Activated T-helper 1 cell treated with anti-CD3 and anti-CD28 coated beads, Interleukin-12 subunit alpha, Interleukin-12 subunit beta, Interleukin-2, Interleukin-4 antibody, amounts not matched to agents 30 ng/mL and 10 ng/mL and 1 ng/mL, durations not matched to agents 14 hours and 24 hours and 36 hours (primary cell): ENCODE data around the gene RUNDC1. TPM values are rescaled to one million over a fixed set of nuclear protein-coding genes. Genes with fewer than 3 reads are reported as not detected.
"Not testable (repeated sequence)": the region's sequence is repeated elsewhere in the genome, so short reads cannot be mapped to it uniquely, and the experiment has no call there.

Source experiments
- DNase-seq: peaks from one replicate; pipeline ENCODE4 v3.0.0; 2021; ENCODE audit warnings: low spot score
- H3K27ac Mint-ChIP-seq: one replicate; pipeline ENCODE4 v1.8.0; 2021; ENCODE audit warnings: mild to moderate bottlenecking, mixed read lengths
- H3K27me3 Mint-ChIP-seq: one replicate; pipeline ENCODE4 v1.8.0; 2022; ENCODE audit warnings: mild to moderate bottlenecking, moderate library complexity, mixed read lengths; ENCODE audit not compliant: insufficient read depth
- H3K36me3 Mint-ChIP-seq: one replicate; pipeline ENCODE4 v1.8.0; 2021; ENCODE audit warnings: low read depth, mixed read lengths
- H3K4me1 Mint-ChIP-seq: one replicate; pipeline ENCODE4 v1.8.0; 2021; ENCODE audit warnings: low read depth, mixed read lengths
- H3K4me3 Mint-ChIP-seq: one replicate; pipeline ENCODE4 v1.8.0; 2021; ENCODE audit warnings: mild to moderate bottlenecking, moderate library complexity, mixed read lengths
- H3K9me3 Mint-ChIP-seq: one replicate; pipeline ENCODE4 v1.8.0; 2021; ENCODE audit warnings: mixed read lengths
- intact Hi-C: fragments of 100-400 bp; cut with micrococcal nuclease; formaldehyde crosslinking; loops from one replicate; pipeline ENCODE4 v1.15.1; 2024
- total RNA-seq: library from RNA; stranded (reverse); gene quantifications from 2 replicates; pipeline ENCODE4 v1.2.3, GENCODE V29; 2022

Gene RUNDC1
- total RNA-seq, 1 donor from 2014 or later, result 16.9 TPM

DNA sequence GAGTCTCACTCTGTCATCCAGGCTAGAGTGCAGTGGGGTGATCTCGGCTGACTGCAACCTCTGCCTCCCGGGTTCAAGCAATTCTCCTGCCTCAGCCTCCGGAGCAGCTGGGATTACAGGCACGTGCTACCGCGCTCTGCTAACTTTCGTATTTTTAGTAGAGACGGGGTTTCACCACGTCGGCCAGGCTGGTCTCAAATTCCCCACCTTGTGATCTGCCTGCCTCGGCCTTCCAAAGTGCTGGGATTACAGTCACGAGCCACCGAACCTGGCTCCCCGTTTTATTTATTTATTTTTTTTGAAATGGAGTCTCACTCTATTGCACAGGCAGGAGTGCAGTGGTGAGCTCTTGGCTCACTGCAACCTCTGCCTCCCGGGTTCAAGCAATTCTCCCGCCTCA, 4.7 kb upstream of the RUNDC1 start:
- H3K36me3 Mint-ChIP-seq, DNase-seq, H3K27ac Mint-ChIP-seq, intact Hi-C loops, H3K9me3 Mint-ChIP-seq, H3K27me3 Mint-ChIP-seq, H3K4me3 Mint-ChIP-seq: not testable (repeated sequence)
- peaks cover 19% of the 10 kb centered on the region for H3K4me1 Mint-ChIP-seq

DNA sequence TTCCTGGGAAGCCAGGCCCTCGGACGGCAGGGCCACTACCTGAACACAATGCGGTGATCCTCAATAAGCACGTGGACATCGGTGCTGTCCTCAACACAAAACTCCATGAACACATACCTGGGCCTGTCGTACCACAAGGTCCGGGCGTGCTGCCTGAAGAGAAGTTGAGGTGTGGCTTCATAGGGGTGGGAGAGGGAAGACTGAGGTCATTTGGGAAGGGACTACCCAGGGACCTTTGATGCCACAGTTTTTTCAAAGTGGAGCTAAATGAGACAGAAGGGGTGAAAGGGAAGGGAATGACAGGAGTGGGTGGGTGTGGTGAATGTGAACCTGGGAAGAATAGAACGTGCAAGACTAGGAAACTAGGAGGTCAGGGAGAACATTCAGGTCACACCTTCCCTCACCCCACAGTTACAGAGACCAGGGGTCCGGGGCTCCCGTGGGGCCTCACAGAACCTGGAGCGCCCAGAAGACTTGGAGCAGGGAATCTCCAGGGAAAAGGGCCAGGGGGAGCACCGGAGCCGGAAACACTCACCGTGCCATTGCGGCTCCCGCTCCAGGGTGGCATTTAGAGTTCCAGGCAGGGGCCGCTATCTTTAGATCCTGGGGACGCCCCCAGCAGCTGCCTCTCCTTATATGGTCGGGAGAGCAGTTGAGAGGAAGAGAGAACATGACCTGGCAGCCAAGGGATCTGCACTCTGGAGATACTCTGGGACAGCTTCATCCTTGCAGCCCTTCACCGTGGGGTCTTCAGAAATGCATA, 673 bp upstream of the RUNDC1 start, which contains the start of gene PTGES3L:
TSS of gene PTGES3L (minus strand) at position 570 of the 763 bp plus-strand sequence. CDS start at position 543, 27 bp downstream.
- Mint-ChIP-seq H3K27ac (peak within 1 kb of the TSS; percentile 99), H3K4me3 (peak within 1 kb of the TSS; percentile 100), H3K9me3 (no peaks in the 10 kb centered on the region), H3K27me3 (peaks cover 2% of the 10 kb centered on the region), H3K36me3 (peaks cover 9% of the 10 kb centered on the region), H3K4me1 (peaks cover 41% of the 10 kb centered on the region)
- intact Hi-C loops, result loop anchor here (1.0 to 10.0 kb wide), 5 partner anchors 19 to 415 kb away; partner anchors contain the start of genes BRCA1, COASY, MLX and PSME3
- peak; percentile 8 for DNase-seq

GRCh38 chr17:42980766-42981397, 517 bp downstream of the RUNDC1 start:
- intact Hi-C loops, result loop anchor here (1.0 to 10.0 kb wide), 6 partner anchors 17 to 416 kb away; partner anchors contain the start of genes AARSD1, BRCA1, COASY and MLX
- H3K4me1 Mint-ChIP-seq, result peaks cover 43% of the 10 kb centered on the region
- peak overlapping the region; percentile 86 for H3K27ac Mint-ChIP-seq
- H3K9me3 Mint-ChIP-seq, result no peaks in the 10 kb centered on the region
- H3K27me3 Mint-ChIP-seq, result peaks cover 2% of the 10 kb centered on the region
- H3K36me3 Mint-ChIP-seq, result peaks cover 17% of the 10 kb centered on the region
- peak overlapping the region; percentile 98 for H3K4me3 Mint-ChIP-seq
- peak; percentile 47 for DNase-seq

- Mint-ChIP-seq H3K36me3 (peaks cover 17% of the 10 kb centered on the region), H3K4me1 (peaks cover 43% of the 10 kb centered on the region), H3K27me3 (peaks cover 2% of the 10 kb centered on the region), H3K4me3 (peak overlapping the region; percentile 98), H3K27ac (peak overlapping the region; percentile 71), H3K9me3 (no peaks in the 10 kb centered on the region)
- intact Hi-C loops, result loop anchor here (5.0 to 10.0 kb wide), 2 partner anchors 150 to 417 kb away; partner anchors contain the start of genes COASY, MLX and PSME3
- DNase-seq, result no peak
These were observed 1.9 kb downstream of the RUNDC1 start for GRCh38 chr17:42982266-42982665.

DNA sequence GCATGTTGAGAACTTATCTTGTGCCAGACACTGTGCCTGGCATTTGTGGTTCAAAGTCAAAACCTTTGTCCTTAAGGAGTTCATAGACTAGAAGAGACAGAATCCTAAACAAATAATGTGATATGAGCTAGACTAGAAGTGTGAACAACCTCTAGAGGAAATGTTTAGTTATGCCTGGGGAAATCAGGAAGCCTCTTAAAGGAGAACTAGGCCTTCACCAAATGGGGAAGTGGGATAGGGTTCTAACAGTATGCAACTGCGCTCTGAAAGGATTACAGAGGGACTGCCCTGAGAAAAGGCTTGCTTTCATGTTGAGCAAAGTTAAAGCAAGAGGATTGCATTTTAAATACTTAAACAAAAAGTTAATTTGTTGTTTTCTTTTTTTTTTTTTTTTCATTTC, 4.9 kb downstream of the RUNDC1 start:
- peaks cover 33% of the 10 kb centered on the region for H3K4me1 Mint-ChIP-seq
- no peak for DNase-seq
- intact Hi-C loops, result loop anchor here (10.0 kb wide), 1 partner anchor 420 kb away; the partner anchor contains the start of genes COASY and MLX
- H3K27me3 Mint-ChIP-seq, result no peaks in the 10 kb centered on the region
- H3K36me3 Mint-ChIP-seq, result peaks cover 39% of the 10 kb centered on the region
- peak overlapping the region; percentile 2 for H3K27ac Mint-ChIP-seq
- no peaks in the 10 kb centered on the region for H3K9me3 Mint-ChIP-seq
- H3K4me3 Mint-ChIP-seq, result no peak overlapping the region

DNA sequence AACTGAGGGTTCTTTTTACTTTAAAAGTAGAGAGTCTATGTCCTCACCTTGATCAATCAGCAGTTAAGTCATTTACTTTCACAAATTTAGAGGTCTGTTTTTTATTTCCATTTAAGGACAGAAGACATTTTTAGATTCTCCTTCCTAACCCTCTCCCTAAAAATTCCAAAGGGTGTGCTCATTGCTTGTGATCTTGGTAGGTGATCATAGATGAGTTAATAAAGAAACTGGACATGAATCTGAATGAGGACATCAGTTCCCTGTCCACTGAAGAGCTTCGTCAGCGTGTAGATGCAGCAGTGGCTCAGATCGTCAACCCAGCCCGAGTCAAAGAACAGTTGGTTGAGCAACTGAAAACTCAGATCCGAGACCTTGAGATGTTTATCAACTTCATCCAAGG, 8.8 kb downstream of the RUNDC1 start:
- Mint-ChIP-seq H3K27ac (no peak overlapping the region), H3K27me3 (no peaks in the 10 kb centered on the region), H3K36me3 (peaks cover 54% of the 10 kb centered on the region), H3K9me3 (no peaks in the 10 kb centered on the region), H3K4me1 (peaks cover 14% of the 10 kb centered on the region), H3K4me3 (no peak overlapping the region)
- no peak for DNase-seq
- intact Hi-C loops, result loop anchor here (10.0 kb wide), 1 partner anchor 424 kb away; the partner anchor contains the start of genes COASY and MLX

- DNase-seq, result no peak
- Mint-ChIP-seq H3K4me3 (no peak overlapping the region), H3K4me1 (peaks cover 8% of the 10 kb centered on the region), H3K9me3 (no peaks in the 10 kb centered on the region), H3K27ac (no peak overlapping the region), H3K36me3 (peaks cover 50% of the 10 kb centered on the region), H3K27me3 (no peaks in the 10 kb centered on the region)
- intact Hi-C loops, result loop anchor here (10.0 kb wide), 1 partner anchor 425 kb away; the partner anchor contains the start of genes COASY and MLX
These were observed 9.6 kb downstream of the RUNDC1 start for GRCh38 chr17:42989726-42990652.

GRCh38 chr17:42991471-42991870, 11.1 kb downstream of the RUNDC1 start:
- intact Hi-C loops, result no loop called here
- H3K27ac Mint-ChIP-seq, result no peak overlapping the region
- no peaks in the 10 kb centered on the region for H3K4me1 Mint-ChIP-seq
- H3K9me3 Mint-ChIP-seq, result no peaks in the 10 kb centered on the region
- no peak overlapping the region for H3K4me3 Mint-ChIP-seq
- no peak for DNase-seq
- H3K36me3 Mint-ChIP-seq, result peaks cover 48% of the 10 kb centered on the region
- no peaks in the 10 kb centered on the region for H3K27me3 Mint-ChIP-seq

- Mint-ChIP-seq H3K4me1 (peaks cover 9% of the 10 kb centered on the region), H3K27me3 (no peaks in the 10 kb centered on the region), H3K9me3 (no peaks in the 10 kb centered on the region), H3K4me3 (no peak overlapping the region), H3K27ac (no peak overlapping the region), H3K36me3 (peaks cover 45% of the 10 kb centered on the region)
- no peak for DNase-seq
- intact Hi-C loops, result no loop called here
These were observed 12.5 kb downstream of the RUNDC1 start for GRCh38 chr17:42992872-42993271.

GRCh38 chr17:42993913-42994312, 13.5 kb downstream of the RUNDC1 start:
- H3K4me3 Mint-ChIP-seq, DNase-seq, H3K27me3 Mint-ChIP-seq, H3K27ac Mint-ChIP-seq, H3K9me3 Mint-ChIP-seq, intact Hi-C loops: not testable (repeated sequence)
- peaks cover 12% of the 10 kb centered on the region for H3K4me1 Mint-ChIP-seq
- peaks cover 40% of the 10 kb centered on the region for H3K36me3 Mint-ChIP-seq

DNA sequence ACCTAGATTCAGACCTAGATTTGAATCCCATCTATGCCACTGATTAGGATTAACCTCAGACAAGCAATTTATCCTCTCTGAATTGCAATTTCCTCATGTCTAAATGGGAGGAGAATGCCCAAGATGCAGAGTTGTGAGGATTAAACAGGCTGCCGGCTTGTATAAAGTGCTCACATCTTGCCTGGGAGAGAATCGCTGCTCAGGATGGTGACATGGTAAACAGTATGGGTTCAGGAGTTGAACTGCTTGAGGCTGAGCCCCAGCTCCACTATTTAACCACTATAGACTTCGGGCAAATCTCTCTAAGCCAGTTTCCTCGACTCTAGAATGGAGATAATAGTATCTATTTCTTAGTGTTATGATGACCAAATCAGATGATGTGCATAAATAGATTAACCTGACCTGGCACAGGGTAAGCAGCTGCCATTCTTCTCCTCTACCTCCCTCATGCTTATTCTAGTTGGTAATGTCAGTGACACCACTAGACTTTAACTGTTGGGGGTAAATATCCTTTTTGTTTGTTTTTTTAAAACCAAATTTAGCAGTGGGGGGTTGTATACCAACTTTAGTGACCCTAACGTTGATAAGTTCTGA, 17.1 kb downstream of the RUNDC1 start:
- Mint-ChIP-seq H3K4me1 (peaks cover 23% of the 10 kb centered on the region), H3K36me3 (peaks cover 41% of the 10 kb centered on the region), H3K9me3 (no peaks in the 10 kb centered on the region), H3K4me3 (peak overlapping the region; percentile 94), H3K27me3 (no peaks in the 10 kb centered on the region), H3K27ac (peak overlapping the region; percentile 96)
- intact Hi-C loops, result no loop called here
- DNase-seq, result no peak
